Gastrocnemius medialis (tissue), 4 donors: Measurements from ENCODE around the gene SEMA6B.

Source experiments
- CTCF ChIP-seq, 5 experiments: fragments of 450-650 bp in 3 of 5; fragments of 200-600 bp in 2 of 5; sonication (generic) in 2 of 5; IDR thresholded peaks in 4 of 5; conservative IDR thresholded peaks in 1 of 5; 1 replicate in 4 of 5; 2 replicates in 1 of 5; pipeline ENCODE4 v1.5.1; 2016 to 2019; ENCODE audit warnings: antibody characterized with exemption in 5 of 5, mild to moderate bottlenecking in 3 of 5, moderate library complexity in 3 of 5
- POLR2A ChIP-seq, 2 donors: fragments of 450-650 bp; IDR thresholded peaks; one replicate each; pipeline ENCODE4 v1.6.1; 2017; ENCODE audit warnings: antibody characterized with exemption in 2 of 2, mild to moderate bottlenecking in 2 of 2, moderate library complexity in 2 of 2

DNA sequence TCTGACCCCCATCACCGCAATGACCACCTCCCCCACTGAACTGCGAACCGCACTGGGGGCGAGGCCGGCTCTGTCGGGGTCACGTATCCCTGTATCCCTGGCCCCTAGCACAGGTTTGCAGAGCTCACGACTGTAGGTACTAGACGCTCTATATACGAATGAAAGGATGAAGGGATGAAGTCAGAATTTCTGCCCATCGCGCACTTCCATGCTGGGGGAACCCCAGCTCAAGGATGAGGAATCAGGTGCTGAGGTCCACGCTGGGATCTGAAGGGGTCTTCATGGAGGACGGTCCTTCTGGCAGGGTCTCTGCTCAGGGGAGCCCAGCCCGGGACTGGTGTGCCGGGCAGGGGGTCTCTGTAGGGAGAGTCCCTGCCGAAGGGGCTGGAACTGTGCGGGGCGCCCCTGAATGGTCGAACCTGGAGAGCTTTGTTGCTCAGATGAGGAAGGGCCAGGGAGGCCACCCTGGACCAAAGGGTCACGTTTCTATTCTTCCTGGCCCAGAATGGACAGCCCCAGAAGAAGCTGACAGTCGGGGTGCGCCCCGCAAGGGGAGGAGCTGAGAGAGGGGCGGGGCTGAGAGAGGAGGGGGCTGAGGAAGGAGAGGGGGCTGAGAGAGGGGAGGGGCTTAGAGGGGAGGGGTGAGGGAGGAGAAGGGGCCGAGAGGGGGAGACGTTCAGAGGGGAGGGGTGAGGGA is 37.9 kb upstream of the SEMA6B start:
- TF ChIP-seq CTCF (IDR thresholded peaks at IDR 0.05 in 4 of 5, conservative IDR thresholded peaks at IDR 0.05 in 1 of 5), result no peak
- TF ChIP-seq POLR2A (IDR thresholded peaks at IDR 0.05), result no peak
